Measurements from ENCODE around the gene MORC1. TPM values are rescaled to one million over a fixed set of nuclear protein-coding genes. Genes with fewer than 3 reads are reported as not detected.

The MORC1 gene
- total RNA-seq, 4 donors from 2014 or later, result not detected

DNA sequence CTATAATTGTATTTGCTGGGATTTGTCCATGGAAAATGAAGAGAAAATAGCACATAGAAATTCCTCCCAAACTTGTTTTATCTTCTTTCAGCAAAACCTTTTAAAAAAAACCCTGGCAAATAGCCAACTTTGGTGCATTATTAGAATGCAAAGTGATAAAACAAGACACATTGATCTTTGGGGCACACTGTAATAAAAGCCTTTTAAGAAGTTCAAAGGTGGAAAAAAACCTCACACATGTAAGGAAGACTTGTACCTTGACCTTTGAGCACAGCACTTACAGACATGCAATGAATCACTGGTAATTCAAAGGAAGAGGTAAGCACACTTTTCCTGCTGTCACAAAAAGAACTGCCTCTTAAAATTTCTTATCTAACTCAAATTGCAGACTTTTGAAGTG is 8.0 kb upstream of the MORC1 start:
- H3K4me3 ChIP-seq, result no peak overlapping the region
- no peaks in the 10 kb centered on the region for H3K27me3 ChIP-seq
- TF ChIP-seq, protein P1, sequence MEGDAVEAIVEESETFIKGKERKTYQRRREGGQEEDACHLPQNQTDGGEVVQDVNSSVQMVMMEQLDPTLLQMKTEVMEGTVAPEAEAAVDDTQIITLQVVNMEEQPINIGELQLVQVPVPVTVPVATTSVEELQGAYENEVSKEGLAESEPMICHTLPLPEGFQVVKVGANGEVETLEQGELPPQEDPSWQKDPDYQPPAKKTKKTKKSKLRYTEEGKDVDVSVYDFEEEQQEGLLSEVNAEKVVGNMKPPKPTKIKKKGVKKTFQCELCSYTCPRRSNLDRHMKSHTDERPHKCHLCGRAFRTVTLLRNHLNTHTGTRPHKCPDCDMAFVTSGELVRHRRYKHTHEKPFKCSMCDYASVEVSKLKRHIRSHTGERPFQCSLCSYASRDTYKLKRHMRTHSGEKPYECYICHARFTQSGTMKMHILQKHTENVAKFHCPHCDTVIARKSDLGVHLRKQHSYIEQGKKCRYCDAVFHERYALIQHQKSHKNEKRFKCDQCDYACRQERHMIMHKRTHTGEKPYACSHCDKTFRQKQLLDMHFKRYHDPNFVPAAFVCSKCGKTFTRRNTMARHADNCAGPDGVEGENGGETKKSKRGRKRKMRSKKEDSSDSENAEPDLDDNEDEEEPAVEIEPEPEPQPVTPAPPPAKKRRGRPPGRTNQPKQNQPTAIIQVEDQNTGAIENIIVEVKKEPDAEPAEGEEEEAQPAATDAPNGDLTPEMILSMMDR (IDR thresholded peaks at IDR 0.05), result no peak
- TF ChIP-seq POLR2A (IDR thresholded peaks at IDR 0.05; ENCODE audit: low read depth), result no peak
- no peak for TF ChIP-seq POLR2AphosphoS5 (IDR thresholded peaks at IDR 0.05)
- no peak for TF ChIP-seq EP300 (IDR thresholded peaks at IDR 0.05)
- H3K9me3 ChIP-seq, result no peaks in the 10 kb centered on the region
- no peak for DNase-seq (ENCODE audit: extremely low spot score)
- no peaks in the 10 kb centered on the region for H3K4me1 ChIP-seq
- intact Hi-C loops (cut with DNase I), result no loop called here
- no peaks in the 10 kb centered on the region for H3K36me3 ChIP-seq
- H3K27ac ChIP-seq (replicated peaks in 1 of 4), result no peak overlapping the region

DNA sequence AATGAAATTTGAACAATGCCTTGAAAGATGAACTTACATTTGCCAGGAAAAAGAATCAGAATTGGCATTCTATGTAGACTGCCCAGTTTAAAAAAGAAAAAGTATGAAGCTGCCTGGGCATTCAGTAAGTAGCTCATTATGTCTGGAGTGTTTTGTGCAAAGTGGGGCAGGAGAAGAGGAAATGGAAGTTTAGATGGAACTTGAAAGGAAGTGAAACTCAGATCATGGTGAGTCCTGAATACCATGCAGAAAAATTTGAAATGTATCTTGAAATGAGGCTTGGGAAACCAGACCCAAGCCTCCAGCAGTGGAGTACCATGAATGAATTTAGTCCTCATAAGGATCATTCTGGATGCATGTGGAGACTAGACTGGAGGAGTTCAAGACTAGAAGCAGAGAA is 4.8 kb upstream of the MORC1 start:
- Histone ChIP-seq H3K9me3 (no peaks in the 10 kb centered on the region), H3K4me1 (no peaks in the 10 kb centered on the region), H3K4me3 (no peak overlapping the region), H3K27me3 (no peaks in the 10 kb centered on the region), H3K36me3 (no peaks in the 10 kb centered on the region), H3K27ac (replicated peaks in 1 of 4) (no peak overlapping the region)
- TF ChIP-seq POLR2AphosphoS5 (IDR thresholded peaks at IDR 0.05) (no peak), POLR2A (IDR thresholded peaks at IDR 0.05; ENCODE audit: low read depth) (no peak), EP300 (IDR thresholded peaks at IDR 0.05) (no peak)
- TF ChIP-seq, protein P1 (IDR thresholded peaks at IDR 0.05), result no peak
- intact Hi-C loops (cut with DNase I), result no loop called here
- DNase-seq (ENCODE audit: extremely low spot score), result no peak

DNA sequence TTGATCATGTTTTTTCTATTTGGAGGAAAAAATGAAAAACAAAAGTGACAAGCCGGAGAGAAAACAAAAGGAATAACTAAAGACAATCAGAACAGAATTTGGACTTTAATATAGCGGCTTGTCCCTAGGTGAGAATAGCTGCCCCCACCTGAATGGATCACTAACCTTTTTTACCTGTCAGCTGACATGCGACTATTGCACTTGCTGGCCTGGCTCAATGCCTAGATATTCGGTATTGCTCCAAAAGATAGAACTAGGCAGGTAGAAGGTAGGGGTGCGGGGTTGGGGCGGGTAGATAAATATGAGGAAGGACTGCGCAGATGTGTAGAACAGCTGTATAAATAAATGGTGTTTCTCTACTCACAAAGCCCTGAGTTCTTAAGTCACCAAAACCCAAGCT is 650 bp upstream of the MORC1 start:
- no peak for DNase-seq (ENCODE audit: extremely low spot score)
- no peak for TF ChIP-seq EP300 (IDR thresholded peaks at IDR 0.05)
- TF ChIP-seq, protein P1 (IDR thresholded peaks at IDR 0.05), result no peak
- no peak for TF ChIP-seq POLR2AphosphoS5 (IDR thresholded peaks at IDR 0.05)
- TF ChIP-seq POLR2A (IDR thresholded peaks at IDR 0.05; ENCODE audit: low read depth), result no peak
- Histone ChIP-seq H3K36me3 (no peaks in the 10 kb centered on the region), H3K4me1 (peaks cover 0 to 5% (median 0%) of the 10 kb centered on the region in 4 donors), H3K27me3 (no peaks in the 10 kb centered on the region), H3K9me3 (no peaks in the 10 kb centered on the region), H3K27ac (replicated peaks in 1 of 4) (no peak overlapping the region), H3K4me3 (no peak overlapping the region)
- intact Hi-C loops (cut with DNase I), result no loop called here
- 87% methylated on average over 7 of the region's 7 CpGs for WGBS

DNA sequence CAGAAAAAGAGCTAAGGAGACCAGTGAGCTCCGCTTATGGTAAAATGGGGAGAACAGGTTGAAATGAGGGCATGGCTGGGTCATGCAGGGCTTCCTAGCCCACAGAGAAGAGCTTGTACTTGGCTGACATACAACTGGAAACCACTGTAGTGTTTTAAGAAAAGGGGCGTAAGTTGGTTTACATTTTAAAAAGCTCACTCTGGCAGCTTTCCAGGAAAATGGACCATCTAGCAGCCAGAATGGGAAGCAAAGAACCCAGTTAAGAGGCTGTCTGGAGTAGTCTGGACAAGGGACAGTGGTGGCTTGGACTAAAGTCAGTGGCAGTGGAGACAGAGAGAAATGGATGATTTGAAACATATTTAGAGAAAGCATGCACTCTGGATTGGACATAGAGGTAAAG is 1.9 kb downstream of the MORC1 start:
- Histone ChIP-seq H3K27me3 (no peaks in the 10 kb centered on the region), H3K4me1 (peaks cover 0 to 5% (median 0%) of the 10 kb centered on the region in 4 donors), H3K27ac (replicated peaks in 1 of 4) (no peak overlapping the region), H3K9me3 (no peaks in the 10 kb centered on the region), H3K36me3 (no peaks in the 10 kb centered on the region), H3K4me3 (no peak overlapping the region)
- TF ChIP-seq POLR2AphosphoS5 (IDR thresholded peaks at IDR 0.05) (no peak), POLR2A (IDR thresholded peaks at IDR 0.05; ENCODE audit: low read depth) (no peak), EP300 (IDR thresholded peaks at IDR 0.05) (no peak)
- TF ChIP-seq, protein P1 (IDR thresholded peaks at IDR 0.05), result no peak
- intact Hi-C loops (cut with DNase I), result no loop called here
- WGBS, result 68% methylated on average over 2 of the region's 2 CpGs
- no peak for DNase-seq (ENCODE audit: extremely low spot score)

DNA sequence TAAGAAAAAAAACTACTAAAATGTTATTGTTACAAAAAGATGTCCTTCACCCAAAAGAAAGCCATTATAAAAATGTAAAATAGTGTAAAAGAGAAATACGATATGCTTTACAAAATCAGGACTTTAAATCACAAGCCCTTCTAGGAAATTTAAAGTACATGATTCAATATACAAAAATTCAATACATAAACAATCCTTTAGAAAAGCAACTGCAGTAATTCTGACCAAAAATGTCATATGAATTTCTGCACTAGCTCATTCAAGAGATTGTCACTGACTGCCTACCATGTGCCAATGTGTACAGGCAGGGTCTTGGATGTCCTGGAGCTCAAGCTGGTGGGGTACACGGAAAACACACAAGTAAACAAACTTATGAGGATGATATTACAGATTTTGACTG is 2.5 kb downstream of the MORC1 start:
- intact Hi-C loops (cut with DNase I), result no loop called here
- TF ChIP-seq POLR2AphosphoS5 (IDR thresholded peaks at IDR 0.05) (no peak), POLR2A (IDR thresholded peaks at IDR 0.05; ENCODE audit: low read depth) (no peak), EP300 (IDR thresholded peaks at IDR 0.05) (no peak)
- TF ChIP-seq, protein P1 (IDR thresholded peaks at IDR 0.05), result no peak
- H3K27me3 ChIP-seq, result no peaks in the 10 kb centered on the region
- no peaks in the 10 kb centered on the region for H3K9me3 ChIP-seq
- H3K36me3 ChIP-seq, result no peaks in the 10 kb centered on the region
- no peak overlapping the region for H3K27ac ChIP-seq (replicated peaks in 1 of 4)
- H3K4me3 ChIP-seq, result no peak overlapping the region
- 61% methylated on average over 2 of the region's 2 CpGs for WGBS
- peaks cover 0 to 5% (median 0%) of the 10 kb centered on the region in 4 donors for H3K4me1 ChIP-seq
- DNase-seq (ENCODE audit: extremely low spot score), result no peak
